Measurements from ENCODE around the gene ITM2B.
A peak's percentile ranks its signal among the peaks of the same experiment; 100 is the strongest.
"Not testable (repeated sequence)": the region's sequence is repeated elsewhere in the genome, so short reads cannot be mapped to it uniquely, and the experiment has no call there.

Gene ITM2B

DNA sequence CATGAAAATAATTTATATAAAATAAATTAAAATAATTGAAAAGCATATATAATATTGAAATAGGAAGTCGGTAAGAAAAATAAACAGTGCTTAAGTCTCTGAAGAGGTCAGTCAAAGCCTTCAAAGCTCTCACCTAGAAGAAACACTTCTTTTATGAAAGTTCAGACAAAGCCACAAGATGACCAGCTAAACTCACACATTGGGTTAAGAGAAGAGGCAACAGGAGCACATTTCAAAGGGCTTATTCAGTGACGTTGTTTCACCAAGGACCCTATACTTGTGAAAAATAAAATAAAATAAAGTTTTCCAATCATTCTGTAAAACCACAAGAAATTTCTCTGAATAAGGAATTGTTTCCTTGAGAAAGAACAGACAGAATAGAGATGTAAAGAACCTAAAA lies 2.5 kb upstream of the ITM2B start:
- no peak for DNase-seq

DNA sequence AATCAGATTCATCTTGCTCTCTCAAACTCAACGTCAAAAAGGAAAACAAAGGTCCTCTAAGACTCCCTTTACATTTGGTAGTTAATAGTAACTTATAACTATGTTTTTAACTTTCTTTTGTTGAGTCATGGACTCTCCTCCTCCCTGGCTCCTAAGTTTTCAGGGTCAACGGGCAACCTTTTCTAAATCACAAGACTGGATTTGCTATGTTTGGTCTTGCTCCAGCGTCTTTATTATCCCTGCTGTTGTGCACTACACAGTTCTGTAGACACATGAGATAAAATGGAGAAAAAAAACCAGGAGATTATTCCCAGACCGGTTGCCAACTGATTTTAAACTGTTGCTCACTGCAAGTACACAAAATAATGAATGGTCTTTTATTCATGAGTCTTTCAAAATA lies 1.9 kb upstream of the ITM2B start:
- no peak for DNase-seq

DNA sequence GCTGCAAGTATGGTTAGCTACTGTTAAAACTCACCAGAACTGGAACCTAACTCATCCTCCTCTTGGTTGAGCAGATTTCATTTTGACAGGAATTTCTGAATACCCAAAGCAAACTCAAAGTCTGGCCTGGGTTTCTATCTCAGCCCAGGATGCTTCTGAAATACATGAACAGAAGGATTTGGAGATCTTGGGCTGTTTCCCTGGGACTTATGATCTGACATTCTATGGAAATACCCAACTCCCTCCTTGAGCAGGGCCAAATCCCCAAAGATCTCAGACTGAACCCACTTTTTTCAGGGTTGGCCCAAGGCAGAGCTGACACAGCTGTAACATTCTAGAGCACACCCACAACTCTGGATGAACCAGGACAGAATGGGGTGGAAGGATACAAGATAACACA lies 1.1 kb upstream of the ITM2B start:
- DNase-seq = no peak

DNA sequence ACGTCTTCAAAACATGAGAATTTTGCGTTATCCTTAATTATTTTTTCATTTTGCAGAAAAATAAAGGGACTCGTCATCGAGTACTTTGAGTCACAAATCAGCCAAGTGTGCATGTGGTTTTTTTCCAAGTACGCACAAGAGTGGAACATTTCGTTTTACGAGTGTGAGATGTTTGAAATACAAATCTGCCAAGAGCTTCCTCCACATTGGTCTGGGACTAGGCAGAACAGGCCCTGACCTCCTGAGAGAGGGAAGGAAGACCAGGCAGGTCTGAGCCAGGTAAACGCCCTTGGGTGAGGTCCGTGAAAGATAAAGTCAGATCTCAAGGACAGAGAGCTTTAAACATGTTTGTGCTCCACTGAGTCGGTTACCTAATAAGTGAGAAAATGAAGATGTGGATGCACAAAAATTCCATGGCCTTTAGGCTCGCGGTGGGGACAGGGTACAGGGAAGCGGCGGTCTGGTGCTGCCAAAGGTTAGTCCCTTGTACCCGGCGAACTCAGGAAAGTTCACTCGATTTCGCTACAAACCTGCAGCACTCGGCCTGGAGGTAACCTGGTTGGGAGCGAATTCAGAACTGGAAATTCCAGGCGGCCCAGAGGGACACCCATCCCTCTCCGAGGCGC lies 473 bp upstream of the ITM2B start:
- peak in 1 of 2 experiments; percentile 25 for DNase-seq

- no peak for DNase-seq
Observed at GRCh38 chr13:48233889-48234488, 983 bp downstream of the ITM2B start.

DNA sequence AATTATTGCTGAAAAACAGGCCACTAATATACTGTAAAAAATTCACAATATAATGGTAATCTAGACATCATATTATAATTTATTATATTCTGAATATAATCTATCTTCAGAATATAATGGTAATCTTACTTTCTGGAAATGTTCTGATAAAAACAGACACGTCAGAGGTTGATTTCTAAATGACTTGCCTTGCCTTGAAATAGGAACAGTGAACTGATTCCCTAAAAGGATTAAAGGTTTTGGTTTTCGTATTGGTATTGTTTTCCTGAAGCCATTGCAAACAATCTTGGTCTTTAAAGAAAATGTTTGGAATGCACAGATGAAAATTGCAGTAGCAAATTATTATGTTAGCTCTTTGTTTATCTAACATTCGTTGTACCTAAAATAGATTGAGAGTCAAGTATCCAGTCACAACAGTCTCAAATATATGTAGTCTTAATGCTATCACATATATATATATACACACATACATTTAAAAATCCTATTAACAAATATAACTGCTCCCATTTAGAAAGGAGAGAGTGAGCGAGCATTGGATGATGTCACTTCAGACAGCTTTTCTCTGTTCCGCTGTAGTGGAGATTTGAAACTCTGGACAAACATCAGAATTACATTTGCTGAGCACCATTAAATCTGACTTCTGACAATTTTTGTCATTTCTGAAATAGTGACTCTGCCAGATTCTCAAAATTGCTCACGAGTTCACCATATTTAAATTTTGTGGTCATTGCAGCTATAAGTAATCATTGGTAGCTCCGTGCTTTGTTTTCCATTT lies 1.7 kb downstream of the ITM2B start:
- no peak for DNase-seq

- peak in 1 of 2 experiments; percentile 39 for DNase-seq
Observed at GRCh38 chr13:48235341-48236135, 2.5 kb downstream of the ITM2B start.

DNA sequence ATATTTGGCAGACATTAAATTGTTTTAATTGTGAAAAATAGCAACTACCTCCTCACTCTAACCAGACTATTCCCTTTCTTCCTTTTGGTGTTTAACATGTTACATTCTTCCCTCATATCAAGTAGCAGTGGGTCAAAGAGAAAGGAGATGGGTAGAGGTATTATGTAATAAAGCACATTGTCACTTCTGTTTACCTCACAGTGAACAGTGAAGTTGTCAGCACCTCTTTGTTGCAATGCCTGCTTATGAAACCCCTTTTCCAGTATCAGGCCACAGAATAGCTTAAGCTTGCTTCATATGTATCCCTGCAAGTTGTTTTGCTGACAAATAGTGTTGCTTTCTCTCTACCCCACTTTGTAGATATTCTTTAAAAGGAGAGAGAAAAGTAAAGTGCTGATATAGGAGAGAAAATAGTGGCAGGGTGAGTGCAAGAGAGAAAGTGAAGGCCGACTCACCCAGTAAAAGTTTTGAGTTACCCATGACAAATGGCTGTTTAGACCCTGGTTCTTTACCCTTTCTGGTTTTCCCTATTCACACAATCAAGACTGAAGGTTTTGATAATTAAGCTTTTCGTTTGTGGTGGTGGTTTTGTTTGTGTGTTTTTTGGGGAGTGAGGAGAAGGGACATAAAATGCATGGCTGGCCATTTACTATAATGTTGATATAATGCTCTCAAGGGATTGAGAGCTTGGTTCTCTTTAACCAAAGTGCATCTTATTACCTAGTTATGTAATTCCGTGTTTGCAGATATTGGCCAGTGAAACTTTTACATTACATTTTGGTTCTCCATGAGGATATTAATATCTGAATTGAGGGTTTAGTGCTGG lies 3.7 kb downstream of the ITM2B start:
- DNase-seq = peak in 1 of 2 experiments; percentile 31

DNA sequence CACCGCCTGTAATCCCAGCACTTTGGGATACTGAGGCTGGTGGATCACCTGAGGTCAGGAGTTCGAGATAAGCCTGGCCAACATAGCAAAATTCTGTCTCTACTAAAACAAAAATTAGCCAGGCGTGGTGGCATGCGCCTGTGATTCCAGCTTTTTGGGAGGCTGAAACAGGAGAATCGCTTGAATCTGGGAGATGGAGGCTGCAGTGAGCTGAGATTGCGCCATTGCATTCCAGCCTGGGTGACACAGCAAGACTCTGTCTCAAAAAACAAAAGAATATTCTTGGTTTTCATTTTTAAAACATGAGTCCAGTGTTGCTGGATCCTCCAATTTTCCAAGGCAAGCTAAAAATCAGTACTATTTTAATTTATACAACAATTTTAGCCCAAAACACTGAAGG lies 6.4 kb downstream of the ITM2B start:
- DNase-seq = not testable (repeated sequence)

GRCh38 chr13:48241651-48242050 lies 8.6 kb downstream of the ITM2B start:
- no peak for DNase-seq

- DNase-seq = no peak
Observed at GRCh38 chr13:48242677-48243076, 9.7 kb downstream of the ITM2B start.

DNA sequence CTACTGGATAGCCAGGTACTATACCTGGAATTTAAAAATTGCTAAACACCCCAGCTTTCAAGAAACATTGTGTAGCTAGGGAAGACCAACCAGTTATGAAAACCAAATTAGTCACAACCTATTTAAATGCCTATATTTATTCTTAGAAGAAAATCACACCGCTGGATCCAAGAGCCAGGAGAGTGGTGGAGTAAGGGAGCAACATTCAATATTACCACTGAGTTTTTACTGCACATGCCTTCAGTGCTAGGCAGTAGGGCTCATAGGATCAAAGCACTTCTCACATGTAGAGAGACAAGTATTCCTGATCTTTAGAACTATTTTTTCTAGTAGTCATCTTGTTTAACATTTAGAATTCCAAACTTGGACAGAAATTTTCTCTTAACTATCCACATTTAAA lies 11.2 kb downstream of the ITM2B start:
- no peak for DNase-seq

DNA sequence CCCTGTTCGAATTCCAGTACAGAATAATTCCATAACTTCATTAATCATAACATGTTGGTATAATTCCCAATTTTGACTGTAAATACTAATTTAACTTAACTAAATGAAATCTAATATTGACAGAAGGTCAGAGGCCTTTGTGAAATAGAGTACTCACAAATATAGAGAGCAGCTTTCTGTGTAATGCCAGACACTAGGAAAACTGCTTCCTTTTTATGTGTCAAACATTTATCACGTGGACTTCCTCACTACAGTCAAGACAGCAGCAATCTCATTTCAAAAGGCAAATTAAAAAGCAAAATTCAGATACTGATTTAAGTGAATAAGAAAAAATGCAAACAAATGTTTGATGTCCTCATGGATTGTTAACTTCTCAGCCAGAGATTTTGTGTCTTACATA lies 13.1 kb downstream of the ITM2B start:
- no peak for DNase-seq

- no peak for DNase-seq
Observed at GRCh38 chr13:48249018-48249417, 16.0 kb downstream of the ITM2B start.

GRCh38 chr13:48251611-48252081 lies 18.6 kb downstream of the ITM2B start:
- no peak for DNase-seq

- no peak for DNase-seq
Observed at GRCh38 chr13:48252176-48252575, 19.2 kb downstream of the ITM2B start.

DNA sequence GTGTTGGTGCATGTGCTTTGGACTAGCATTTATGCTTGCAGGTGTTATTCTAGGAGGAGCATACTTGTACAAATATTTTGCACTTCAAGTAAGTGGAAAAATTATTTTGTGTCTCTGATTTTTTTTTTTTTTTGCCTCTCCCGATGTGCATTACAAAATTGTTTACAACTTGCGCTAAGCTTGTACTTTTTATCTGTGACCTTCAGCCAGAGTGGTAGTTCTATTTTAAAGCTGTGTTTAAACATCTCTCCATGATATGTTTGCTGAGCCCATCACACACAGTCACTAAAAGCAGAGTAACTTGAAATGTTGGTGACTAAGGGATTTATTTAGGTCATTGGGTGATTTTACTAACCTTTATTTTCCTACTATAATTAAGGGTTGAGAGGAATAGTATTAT lies 20.8 kb downstream of the ITM2B start:
- no peak for DNase-seq

- no peak for DNase-seq
Observed at GRCh38 chr13:48255090-48255489, 22.1 kb downstream of the ITM2B start.

DNA sequence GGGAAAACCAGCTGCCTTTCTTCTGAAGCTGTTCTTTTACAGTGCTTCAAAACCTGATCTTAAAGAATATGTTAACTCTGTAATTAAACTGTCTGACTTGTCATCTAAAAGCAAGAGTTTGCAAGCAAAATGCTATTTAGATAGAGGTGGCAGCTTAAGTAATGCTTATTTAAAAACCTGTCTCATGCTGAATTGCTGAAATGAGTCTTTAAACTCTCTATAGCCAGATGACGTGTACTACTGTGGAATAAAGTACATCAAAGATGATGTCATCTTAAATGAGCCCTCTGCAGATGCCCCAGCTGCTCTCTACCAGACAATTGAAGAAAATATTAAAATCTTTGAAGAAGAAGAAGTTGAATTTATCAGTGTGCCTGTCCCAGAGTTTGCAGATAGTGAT lies 22.9 kb downstream of the ITM2B start:
- DNase-seq = no peak

GRCh38 chr13:48258002-48258401 lies 25.0 kb downstream of the ITM2B start:
- no peak for DNase-seq

- DNase-seq = no peak
Observed at GRCh38 chr13:48258430-48258829, 25.4 kb downstream of the ITM2B start.

DNA sequence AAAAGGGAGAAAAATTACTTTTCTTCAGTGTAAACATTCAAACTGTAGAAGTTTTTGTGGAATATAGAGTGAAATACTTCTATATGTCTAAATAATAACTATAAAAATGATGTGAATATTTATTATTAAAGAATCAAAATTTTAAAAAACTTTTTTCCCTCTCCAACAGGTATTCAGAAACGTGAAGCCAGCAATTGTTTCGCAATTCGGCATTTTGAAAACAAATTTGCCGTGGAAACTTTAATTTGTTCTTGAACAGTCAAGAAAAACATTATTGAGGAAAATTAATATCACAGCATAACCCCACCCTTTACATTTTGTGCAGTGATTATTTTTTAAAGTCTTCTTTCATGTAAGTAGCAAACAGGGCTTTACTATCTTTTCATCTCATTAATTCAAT lies 28.0 kb downstream of the ITM2B start:
- DNase-seq = no peak

Data from NCI-H524 (cell line).